HUES64 (cell line): ENCODE measurements around the gene CTU2.

Source experiments
- H3K27ac ChIP-seq: 2 replicates; pipeline ENCODE4 v1.7.0; 2013; ENCODE audit warnings: low read depth, low read length, inconsistent platforms
- H3K27me3 ChIP-seq: 2 replicates; pipeline ENCODE4 v1.6.1; 2013; ENCODE audit warnings: mild to moderate bottlenecking, low read length; ENCODE audit not compliant: insufficient read depth
- H3K36me3 ChIP-seq: 2 replicates; pipeline ENCODE4 v1.6.1; 2013; ENCODE audit warnings: mild to moderate bottlenecking, low read length; ENCODE audit not compliant: insufficient read depth
- H3K4me1 ChIP-seq: 2 replicates; pipeline ENCODE4 v1.6.1; 2013; ENCODE audit warnings: mild to moderate bottlenecking, low read length, moderate library complexity; ENCODE audit not compliant: insufficient read depth
- H3K4me3 ChIP-seq: 2 replicates; pipeline ENCODE4 v1.5.1; 2013; ENCODE audit warnings: mild to moderate bottlenecking, low read length, moderate library complexity
- H3K9ac ChIP-seq: 2 replicates; pipeline ENCODE4 v1.6.1; 2013; ENCODE audit warnings: mild to moderate bottlenecking, low read depth, low read length
- H3K9me3 ChIP-seq: 2 replicates; pipeline ENCODE4 v1.6.1; 2013; ENCODE audit warnings: low read depth, low read length; ENCODE audit not compliant: insufficient read depth
- WGBS: fragments of 150-250, 120-280 bp; methylation state at CpG from one replicate; pipeline ENCODE4 v1.1.7; 2013; ENCODE audit warnings: missing lambda C conversion rate; 5-methylcytosine and 5-hydroxymethylcytosine counted together

The CTU2 gene

GRCh38 chr16:88684569-88685155, 21.6 kb upstream of the CTU2 start:
- no peak overlapping the region for H3K27ac ChIP-seq
- H3K36me3 ChIP-seq = no peaks in the 10 kb centered on the region
- peaks cover 49% of the 10 kb centered on the region for H3K27me3 ChIP-seq
- H3K9me3 ChIP-seq = no peaks in the 10 kb centered on the region
- H3K9ac ChIP-seq = no peak overlapping the region
- peak overlapping the region; percentile 78 for H3K4me3 ChIP-seq
- H3K4me1 ChIP-seq = peaks cover 4% of the 10 kb centered on the region
- WGBS = 81% methylated on average over 15 of the region's 15 CpGs

- peak overlapping the region; percentile 68; the same call in 1 of the 2 replicates for H3K9ac ChIP-seq
- no peak overlapping the region for H3K27ac ChIP-seq
- H3K36me3 ChIP-seq = no peaks in the 10 kb centered on the region
- H3K4me3 ChIP-seq = peak overlapping the region; percentile 78
- peaks cover 49% of the 10 kb centered on the region for H3K27me3 ChIP-seq
- 10% methylated on average over 33 of the region's 33 CpGs for WGBS
- H3K4me1 ChIP-seq = peaks cover 4% of the 10 kb centered on the region
- no peaks in the 10 kb centered on the region for H3K9me3 ChIP-seq
Measured at GRCh38 chr16:88685156-88686061, 20.9 kb upstream of the CTU2 start.

GRCh38 chr16:88686062-88686438, 20.3 kb upstream of the CTU2 start:
- Histone ChIP-seq H3K9ac (peak overlapping the region; percentile 68; the same call in 1 of the 2 replicates), H3K27ac (no peak overlapping the region), H3K36me3 (no peaks in the 10 kb centered on the region), H3K27me3 (peaks cover 49% of the 10 kb centered on the region), H3K4me3 (peak overlapping the region; percentile 78), H3K9me3 (no peaks in the 10 kb centered on the region), H3K4me1 (peaks cover 4% of the 10 kb centered on the region)
- WGBS = under 1% methylated on average over 25 of the region's 25 CpGs

GRCh38 chr16:88686439-88687253, 19.7 kb upstream of the CTU2 start, which contains the start of gene SNAI3:
TSS of gene SNAI3 (minus strand) at chr16:88686507. CDS start at chr16:88686406, 101 bp downstream.
- Histone ChIP-seq H3K4me3 (peak within 1 kb of the TSS; percentile 78), H3K4me1 (peaks cover 4% of the 10 kb centered on the region), H3K9me3 (no peaks in the 10 kb centered on the region), H3K27ac (no peak within 1 kb of the TSS), H3K27me3 (peaks cover 49% of the 10 kb centered on the region), H3K9ac (peak within 1 kb of the TSS; percentile 68; the same call in 1 of the 2 replicates), H3K36me3 (no peaks in the 10 kb centered on the region)
- WGBS = 7% methylated on average over 65 of the region's 65 CpGs

GRCh38 chr16:88687254-88687576, 19.1 kb upstream of the CTU2 start:
- H3K36me3 ChIP-seq = no peaks in the 10 kb centered on the region
- peaks cover 49% of the 10 kb centered on the region for H3K27me3 ChIP-seq
- H3K9ac ChIP-seq = no peak overlapping the region
- WGBS = 75% methylated on average over 10 of the region's 10 CpGs
- peaks cover 4% of the 10 kb centered on the region for H3K4me1 ChIP-seq
- H3K4me3 ChIP-seq = no peak overlapping the region
- no peaks in the 10 kb centered on the region for H3K9me3 ChIP-seq
- no peak overlapping the region for H3K27ac ChIP-seq

- H3K27me3 ChIP-seq = peaks cover 49% of the 10 kb centered on the region
- H3K4me3 ChIP-seq = no peak overlapping the region
- no peak overlapping the region for H3K27ac ChIP-seq
- no peaks in the 10 kb centered on the region for H3K9me3 ChIP-seq
- H3K36me3 ChIP-seq = no peaks in the 10 kb centered on the region
- WGBS = 55% methylated on average over 2 of the region's 3 CpGs
- H3K4me1 ChIP-seq = peaks cover 4% of the 10 kb centered on the region
- H3K9ac ChIP-seq = no peak overlapping the region
Measured at GRCh38 chr16:88687676-88688012, 18.7 kb upstream of the CTU2 start.

GRCh38 chr16:88688013-88688778, 18.1 kb upstream of the CTU2 start:
- Histone ChIP-seq H3K27ac (no peak overlapping the region), H3K4me3 (no peak overlapping the region), H3K9ac (no peak overlapping the region), H3K36me3 (no peaks in the 10 kb centered on the region), H3K4me1 (peaks cover 4% of the 10 kb centered on the region), H3K27me3 (peaks cover 49% of the 10 kb centered on the region), H3K9me3 (no peaks in the 10 kb centered on the region)
- WGBS = 55% methylated on average over 28 of the region's 28 CpGs

GRCh38 chr16:88690341-88691128, 15.8 kb upstream of the CTU2 start:
- H3K27ac ChIP-seq = no peak overlapping the region
- WGBS = 84% methylated on average over 21 of the region's 21 CpGs
- no peak overlapping the region for H3K9ac ChIP-seq
- H3K27me3 ChIP-seq = peaks cover 33% of the 10 kb centered on the region
- peaks cover under 1% of the 10 kb centered on the region for H3K4me1 ChIP-seq
- no peak overlapping the region for H3K4me3 ChIP-seq
- no peaks in the 10 kb centered on the region for H3K36me3 ChIP-seq
- no peaks in the 10 kb centered on the region for H3K9me3 ChIP-seq

GRCh38 chr16:88691129-88691813, 15.0 kb upstream of the CTU2 start:
- H3K9ac ChIP-seq = no peak overlapping the region
- no peak overlapping the region for H3K4me3 ChIP-seq
- H3K9me3 ChIP-seq = no peaks in the 10 kb centered on the region
- no peaks in the 10 kb centered on the region for H3K4me1 ChIP-seq
- WGBS = 89% methylated on average over 33 of the region's 33 CpGs
- 0 out of 2 replicates have a peak, but pooled peaks cover 6% of the 10 kb centered on the region for H3K36me3 ChIP-seq
- H3K27ac ChIP-seq = no peak overlapping the region
- H3K27me3 ChIP-seq = peaks cover 26% of the 10 kb centered on the region
